Activated CD4-positive, CD25-positive, alpha-beta regulatory T cell treated with anti-CD3 and anti-CD28 coated beads, Interleukin-2, amount 50 U/mL, for 72 hours (primary cell): ENCODE results near the gene RADIL.

Source experiments
- DNase-seq: peaks from one replicate; pipeline ENCODE4 v3.0.0; 2021

The RADIL gene

DNA sequence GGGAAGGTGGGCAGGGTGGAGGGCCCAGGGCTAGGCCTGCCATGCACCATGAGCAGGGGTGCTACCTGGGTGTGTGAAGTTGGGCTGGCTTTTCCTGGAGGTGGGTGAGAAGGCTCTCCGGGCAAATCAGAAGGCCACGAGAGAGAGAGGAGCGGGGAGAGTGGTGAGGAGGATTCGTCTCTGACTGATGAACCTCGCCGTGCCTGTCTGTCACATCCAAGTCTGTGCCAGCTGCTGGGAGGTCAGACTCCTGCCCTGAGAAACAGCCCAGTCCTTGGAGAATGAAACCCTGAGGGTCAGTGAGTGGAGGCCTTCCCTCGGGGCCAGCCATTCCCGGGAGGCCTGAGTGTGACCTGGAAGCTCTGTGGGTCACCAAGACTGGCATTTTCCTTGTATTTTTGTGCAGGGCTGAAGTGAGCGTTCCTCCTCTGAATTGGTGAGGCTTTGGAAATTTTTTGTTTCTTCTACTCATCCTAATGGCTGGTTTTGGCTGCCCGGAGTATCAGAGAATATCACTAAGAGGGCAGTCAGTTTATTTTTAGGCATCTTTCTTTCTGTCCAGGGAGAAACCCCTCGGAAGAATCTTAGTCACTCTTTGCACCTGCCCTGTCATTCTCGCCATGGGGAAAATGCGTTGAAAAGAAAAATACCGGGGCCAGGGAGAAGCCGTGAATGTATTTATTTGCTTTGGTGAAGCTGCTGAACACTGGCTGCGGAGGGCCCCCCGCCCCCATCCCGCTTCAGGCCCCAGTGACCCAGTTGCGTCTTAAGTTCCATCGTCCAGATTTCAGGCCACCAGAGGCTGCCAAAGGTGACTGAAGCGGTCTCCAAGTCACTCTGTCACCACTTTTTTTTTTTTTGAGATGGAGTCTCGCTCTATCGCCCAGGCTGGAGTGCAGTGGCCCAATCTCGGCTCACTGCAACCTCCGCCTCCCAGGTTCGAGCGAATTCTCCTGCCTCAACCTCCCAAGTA is 114.6 kb downstream of the RADIL start:
- DNase-seq = no peak

GRCh38 chr7:4766666-4767519 is 116.6 kb downstream of the RADIL start:
- no peak for DNase-seq

DNA sequence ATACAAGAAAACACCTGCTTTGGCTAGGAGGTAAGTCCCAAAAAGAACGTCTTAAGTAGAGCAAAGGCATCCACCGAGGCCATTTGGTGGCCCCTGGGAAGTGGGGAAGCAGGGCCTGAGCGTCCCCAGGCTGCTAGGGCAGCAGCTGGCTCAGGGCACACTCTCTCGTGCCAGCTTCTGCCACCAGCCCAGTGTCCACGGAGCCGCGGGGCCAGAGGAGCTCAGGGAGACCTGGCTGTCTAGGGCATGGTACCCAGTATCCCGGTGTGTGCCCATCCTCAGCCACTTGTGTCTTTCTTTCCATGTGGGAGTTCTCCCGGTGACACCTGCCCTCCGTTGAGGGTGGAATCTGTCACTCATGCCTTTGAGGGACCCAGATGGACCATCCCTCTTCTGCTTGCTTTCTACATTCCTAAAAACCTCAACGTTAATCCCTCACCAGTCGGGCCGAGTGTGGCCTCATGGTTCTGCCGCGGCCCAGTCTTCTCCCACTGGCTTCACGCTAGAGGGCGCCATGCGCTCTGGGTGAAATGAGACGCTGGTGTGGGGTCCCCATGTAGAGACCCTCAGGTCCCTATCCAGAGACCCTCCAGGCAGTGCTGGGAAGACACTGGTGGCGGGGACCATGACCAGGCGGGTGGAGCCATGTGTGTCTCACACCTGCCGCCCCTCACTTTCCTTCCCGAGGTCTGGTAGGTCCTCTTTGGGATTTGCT is 117.6 kb downstream of the RADIL start:
- no peak for DNase-seq

DNA sequence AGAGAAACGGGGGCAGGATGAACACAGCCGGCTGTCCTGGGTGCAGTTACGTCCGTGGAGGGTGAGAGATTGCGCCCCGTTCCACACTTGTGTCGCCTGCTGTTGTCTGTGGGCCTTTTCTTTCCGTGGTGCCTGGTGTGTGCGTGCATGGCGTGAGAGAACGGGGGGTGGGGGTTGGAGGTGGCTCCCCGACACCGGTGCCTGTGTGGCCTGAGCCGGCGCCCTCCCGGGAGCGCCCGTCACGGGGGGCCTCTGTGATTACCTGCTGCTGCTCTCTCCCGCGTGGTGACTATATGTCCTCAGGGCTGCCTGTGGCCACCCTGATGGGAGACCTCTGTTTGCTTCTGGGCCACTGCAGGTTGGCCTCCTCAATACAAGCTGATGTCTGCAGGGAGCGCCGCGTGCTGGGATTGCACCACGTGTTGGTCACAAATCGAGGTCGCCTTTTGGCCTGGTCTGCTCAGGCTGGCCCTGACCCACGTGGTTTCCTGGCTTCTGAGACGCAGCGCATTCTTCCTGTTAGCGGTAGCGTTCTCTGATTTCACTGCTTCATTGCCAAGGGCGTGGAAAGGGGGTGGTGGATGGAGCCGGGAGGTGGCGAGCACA is 119.0 kb downstream of the RADIL start:
- DNase-seq = no peak

DNA sequence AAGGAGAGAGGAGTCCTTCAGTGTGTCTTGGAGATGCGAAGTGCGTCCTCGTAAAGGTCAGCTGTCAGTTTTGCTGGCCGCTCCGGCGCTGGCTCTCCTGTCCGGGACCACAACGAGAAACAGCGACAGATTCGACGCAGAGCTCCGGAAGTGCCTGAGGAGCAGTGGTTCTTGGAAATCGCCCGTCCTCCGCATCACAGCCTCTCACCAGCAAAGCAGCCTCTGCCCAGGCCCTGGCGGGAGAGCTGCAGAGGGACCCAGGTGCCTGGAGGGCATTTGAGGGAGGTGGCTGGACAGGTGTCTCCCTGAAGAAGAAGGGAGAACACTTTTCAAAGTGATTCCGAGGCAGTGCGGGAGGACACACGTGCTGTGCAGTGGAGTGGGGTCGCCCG is 119.7 kb downstream of the RADIL start:
- no peak for DNase-seq

- no peak for DNase-seq
Observed at GRCh38 chr7:4763091-4763793, 120.3 kb downstream of the RADIL start.

DNA sequence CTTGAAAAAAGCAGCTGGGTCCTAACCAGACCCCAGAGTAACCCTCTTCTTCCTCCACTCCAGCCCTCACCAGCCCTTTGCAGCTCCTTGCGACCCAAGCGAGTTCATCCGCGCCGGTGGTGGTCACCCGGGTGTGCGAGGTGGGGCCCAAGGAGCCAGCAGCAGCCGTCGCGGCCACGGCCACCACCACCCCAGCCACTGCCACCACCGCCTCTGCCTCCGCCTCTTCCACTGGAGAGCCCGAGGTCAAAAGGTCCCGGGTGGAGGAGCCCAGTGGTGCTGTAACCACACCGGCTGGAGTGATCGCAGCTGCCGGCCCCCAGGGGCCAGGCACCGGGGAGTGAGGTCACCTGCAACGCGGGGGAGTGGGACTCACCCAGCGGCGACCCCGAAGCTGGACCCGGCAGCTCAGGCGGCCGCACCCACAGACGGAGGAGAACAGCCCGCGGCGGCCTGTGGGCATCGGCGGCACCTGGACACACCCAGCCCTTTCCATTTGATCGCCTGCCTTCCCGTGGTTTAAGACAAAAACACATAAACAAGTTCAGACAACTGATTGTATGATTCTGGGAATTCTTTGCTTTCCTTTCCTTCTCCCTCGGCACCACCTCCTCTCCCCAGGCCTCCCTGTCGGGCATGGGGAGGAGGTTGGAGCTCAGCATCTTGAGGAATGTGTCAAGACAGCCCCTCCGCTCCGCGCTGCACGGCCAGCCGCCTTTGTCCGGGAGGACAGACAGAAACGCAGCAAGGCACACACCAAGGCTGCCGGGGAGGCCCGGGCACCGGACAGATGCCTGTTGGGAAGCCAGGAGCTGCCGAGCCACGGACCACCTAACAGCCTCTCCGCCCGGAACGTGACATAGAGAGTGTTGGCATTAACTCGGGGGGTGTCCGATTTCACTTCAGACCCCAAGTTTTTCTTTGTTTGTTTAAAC is 121.1 kb downstream of the RADIL start:
- DNase-seq = no peak

DNA sequence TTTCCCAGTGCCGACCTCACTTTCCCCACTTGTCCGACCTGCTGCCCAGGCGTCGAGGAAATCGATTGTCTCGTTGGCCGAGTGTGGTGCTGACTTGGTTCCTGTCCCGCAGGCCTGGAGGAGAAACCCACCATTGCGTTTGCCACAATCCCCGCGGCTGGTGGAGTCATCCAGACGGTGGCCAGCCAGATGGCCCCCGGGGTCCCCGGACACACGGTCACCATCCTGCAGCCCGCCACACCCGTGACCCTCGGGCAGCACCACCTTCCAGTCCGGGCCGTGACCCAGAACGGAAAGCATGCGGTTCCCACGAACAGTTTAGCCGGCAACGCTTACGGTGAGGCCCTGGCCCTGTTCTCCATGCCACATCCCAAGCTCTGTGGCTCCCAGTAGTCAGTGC is 122.6 kb downstream of the RADIL start:
- DNase-seq = no peak

GRCh38 chr7:4759211-4759610 is 124.3 kb downstream of the RADIL start:
- DNase-seq = no peak

GRCh38 chr7:4758791-4759190 is 124.7 kb downstream of the RADIL start:
- no peak for DNase-seq

- DNase-seq = no peak
Observed at GRCh38 chr7:4758111-4758510, 125.4 kb downstream of the RADIL start.

- no peak for DNase-seq
Observed at GRCh38 chr7:4755045-4755444, 128.5 kb downstream of the RADIL start.

- no peak for DNase-seq
Observed at GRCh38 chr7:4754433-4755010, 129.0 kb downstream of the RADIL start.

- peak; percentile 90 for DNase-seq
Observed at GRCh38 chr7:4753598-4754432, 129.7 kb downstream of the RADIL start.

DNA sequence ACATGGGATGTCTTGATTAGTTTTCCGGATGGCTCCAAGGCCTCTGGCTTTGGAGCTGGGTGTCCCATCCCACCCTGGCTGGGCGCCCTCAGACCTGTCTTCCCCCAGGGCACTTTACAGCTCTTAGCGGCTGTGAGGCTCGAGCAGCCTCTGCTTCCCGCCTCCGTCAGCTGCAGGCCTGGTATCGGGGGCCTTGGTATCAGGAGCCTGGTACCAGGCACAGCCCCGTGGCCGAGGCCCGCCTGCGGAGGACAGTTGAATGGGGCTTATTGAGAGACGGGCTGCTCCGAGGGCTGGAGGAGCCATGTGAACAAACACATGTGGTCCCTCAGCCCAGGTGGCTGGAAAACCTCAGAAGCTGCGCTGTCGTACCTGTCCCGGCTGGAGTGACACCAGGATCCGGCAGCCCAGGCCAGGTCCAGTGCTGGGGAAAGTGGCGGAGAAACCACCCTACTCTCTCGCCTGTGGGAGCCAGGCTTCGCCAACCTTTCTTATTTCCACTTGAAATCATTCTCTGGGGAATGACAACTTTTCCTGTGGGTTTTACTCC is 132.0 kb downstream of the RADIL start:
- no peak for DNase-seq

- DNase-seq = no peak
Observed at GRCh38 chr7:4749798-4750197, 133.7 kb downstream of the RADIL start.

GRCh38 chr7:4749363-4749762 is 134.2 kb downstream of the RADIL start:
- no peak for DNase-seq
